Testis (tissue), 3 donors: ENCODE measurements around the gene PXK. TPM values are rescaled to one million over a fixed set of nuclear protein-coding genes. Genes with fewer than 3 reads are reported as not detected.

Experiments
- DNase-seq: peaks from one replicate; pipeline ENCODE4 v3.0.0-alpha.2; 2019
- H3K27ac ChIP-seq, 2 donors: fragments of 200-600 bp; sonication (generic); one replicate each; pipeline ENCODE4 v1.5.1; 2019
- H3K27me3 ChIP-seq: fragments of 200-600 bp; sonication (generic); one replicate; pipeline ENCODE4 v1.5.1; 2019
- H3K36me3 ChIP-seq: fragments of 200-600 bp; sonication (generic); one replicate; pipeline ENCODE4 v1.5.1; 2017; ENCODE audit warnings: low read depth; ENCODE audit errors: missing control alignments
- H3K4me1 ChIP-seq: fragments of 200-600 bp; sonication (generic); one replicate; pipeline ENCODE4 v1.5.1; 2019
- H3K4me3 ChIP-seq, 2 donors: fragments of 200-600 bp; sonication (generic); one replicate each; pipeline ENCODE4 v1.5.1; 2017 to 2019
- H3K9me3 ChIP-seq: fragments of 200-600 bp; sonication (generic); one replicate; pipeline ENCODE4 v1.5.1; 2017
- CTCF ChIP-seq, 3 experiments: fragments of 450-650 bp in 2 of 3; fragments of 200-600 bp in 1 of 3; sonication (generic) in 1 of 3; IDR thresholded peaks; one replicate each; pipeline ENCODE4 v1.5.1; 2016 to 2019; ENCODE audit warnings: antibody characterized with exemption in 3 of 3, mild to moderate bottlenecking in 2 of 3, moderate library complexity in 1 of 3
- POLR2A ChIP-seq: fragments of 450-650 bp; IDR thresholded peaks from one replicate; pipeline ENCODE4 v1.6.1; 2017; ENCODE audit warnings: antibody characterized with exemption, mild to moderate bottlenecking, moderate library complexity
- WGBS, 2 donors: methylation state at CpG; one replicate each; pipeline ENCODE4 v1.1.5; 2018; 5-methylcytosine and 5-hydroxymethylcytosine counted together
- intact Hi-C: fragments of 100-400 bp; cut with DNase I; formaldehyde crosslinking; loops from one replicate; pipeline ENCODE4 v1.15.1; 2023; ENCODE audit warnings: low total_unique reads
- polyA plus RNA-seq: library from polyadenylated mRNA; stranded (reverse); fragments of 350-450 nt; fragmentation: Illumina TruSeq; extraction: RNeasy Lipid Tissue Mini Kit (QIAGEN cat#74804); gene quantifications from one replicate; pipeline ENCODE4 v1.2.3, GENCODE V29; 2014; ENCODE audit warnings: low read depth, low replicate concordance; ENCODE audit not compliant: insufficient read depth
- total RNA-seq, 2 donors: library from RNA; depleted of rRNA; stranded (reverse); fragments of >200 nt; gene quantifications; one replicate each; pipeline ENCODE4 v1.2.3, GENCODE V29; 2016

Gene PXK
- total and polyA plus RNA-seq, 3 donors from 2014 or later, result 28.8 to 31.3 (median 29.3) TPM

DNA sequence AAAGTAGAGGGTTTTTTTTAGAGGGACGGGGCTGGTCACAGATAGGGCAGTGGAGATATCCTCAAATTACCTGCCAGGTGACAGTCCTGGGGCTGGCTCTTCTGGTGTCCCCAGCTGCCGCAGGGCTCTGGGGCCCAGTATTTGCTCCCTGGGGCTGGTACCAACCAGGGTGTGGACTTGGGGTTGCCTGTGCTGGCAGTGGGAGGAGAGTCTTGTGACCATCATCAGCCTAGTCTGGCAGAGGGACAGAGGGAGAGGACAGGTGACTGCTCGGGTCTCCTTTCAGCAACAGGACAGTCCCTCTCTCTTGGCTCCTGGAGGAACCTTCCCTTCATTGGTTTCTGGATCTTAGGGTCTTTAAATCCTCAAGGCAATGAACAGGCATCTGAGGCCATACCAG, 34.5 kb upstream of the PXK start:
- 38 to 66% methylated on average over 2 to 3 of the region's 3 CpGs for WGBS, 2 donors
- Histone ChIP-seq H3K27ac (no peak overlapping the region), H3K4me3 (no peak overlapping the region), H3K36me3 (no peaks in the 10 kb centered on the region), H3K9me3 (no peaks in the 10 kb centered on the region), H3K27me3 (no peaks in the 10 kb centered on the region), H3K4me1 (no peaks in the 10 kb centered on the region)
- DNase-seq, result no peak
- intact Hi-C loops, result loop anchor here (10.0 kb wide), 1 partner anchor 63 kb away; the partner anchor contains the start of gene ABHD6
- TF ChIP-seq CTCF (IDR thresholded peaks at IDR 0.05), result no peak
- TF ChIP-seq POLR2A, result no peak

DNA sequence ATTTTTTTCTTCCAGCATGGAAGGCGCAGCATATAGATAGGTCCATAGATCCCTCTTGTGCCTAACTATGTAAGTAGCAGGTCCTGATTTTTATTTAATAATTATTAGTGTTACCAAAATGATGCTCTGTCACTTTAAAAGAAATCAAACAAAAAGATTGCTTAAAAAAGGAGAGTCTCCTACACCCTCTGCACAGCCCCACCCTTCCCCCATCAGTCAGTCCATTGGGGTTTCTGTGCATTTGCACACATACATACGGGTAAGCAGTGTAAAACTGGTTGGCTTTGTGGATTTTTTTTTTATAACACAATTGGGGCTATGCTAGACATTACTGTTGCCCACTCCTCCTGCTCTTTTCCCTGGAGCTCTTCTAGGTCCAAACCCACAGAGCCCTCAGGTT, 33.6 kb upstream of the PXK start:
- intact Hi-C loops, result loop anchor here (10.0 kb wide), 1 partner anchor 64 kb away; the partner anchor contains the start of gene ABHD6
- no peak overlapping the region for H3K4me3 ChIP-seq
- 62 to 71% methylated on average over 2 of the region's 2 CpGs for WGBS, 2 donors
- TF ChIP-seq POLR2A (no peak), CTCF (IDR thresholded peaks at IDR 0.05) (no peak)
- no peaks in the 10 kb centered on the region for H3K36me3 ChIP-seq
- no peaks in the 10 kb centered on the region for H3K4me1 ChIP-seq
- DNase-seq, result no peak
- no peaks in the 10 kb centered on the region for H3K9me3 ChIP-seq
- no peak overlapping the region for H3K27ac ChIP-seq
- H3K27me3 ChIP-seq, result no peaks in the 10 kb centered on the region

DNA sequence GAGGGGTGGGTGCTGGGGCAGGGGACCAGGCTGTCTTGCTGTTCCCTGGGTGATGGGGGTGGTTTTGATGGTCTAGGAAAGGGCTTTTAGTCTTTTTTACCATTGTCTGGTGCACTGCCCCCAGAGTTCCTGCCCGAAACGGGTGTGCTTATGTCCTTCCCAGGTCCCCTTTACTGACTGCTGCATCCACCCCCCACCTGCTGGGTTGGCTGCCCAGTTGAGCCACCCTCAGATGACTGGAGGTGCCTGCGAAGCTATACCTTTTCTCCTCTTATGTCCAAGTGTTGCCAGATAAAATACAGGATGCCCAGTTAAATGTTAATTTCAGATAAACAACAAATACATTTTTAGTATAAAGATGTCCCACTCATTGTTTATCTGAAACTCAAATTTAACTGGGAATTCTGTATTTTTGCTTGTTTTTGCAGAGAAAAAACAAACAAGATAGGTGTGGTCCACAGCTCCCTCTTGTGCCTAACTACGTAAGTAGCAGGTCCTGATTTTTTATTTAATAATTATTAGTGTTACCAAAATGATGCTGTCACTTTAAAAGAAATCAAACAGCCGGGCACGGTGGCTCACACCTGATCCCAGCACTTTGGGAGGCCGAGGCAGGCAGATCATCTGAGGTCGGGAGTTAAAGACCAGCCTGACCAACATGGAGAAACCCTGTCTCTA, 32.7 kb upstream of the PXK start:
- no peaks in the 10 kb centered on the region for H3K9me3 ChIP-seq
- H3K36me3 ChIP-seq, result no peaks in the 10 kb centered on the region
- intact Hi-C loops, result loop anchor here (5.0 to 10.0 kb wide), 2 partner anchors 65 to 118 kb away; partner anchors contain the start of gene ABHD6
- H3K4me1 ChIP-seq, result no peaks in the 10 kb centered on the region
- no peak overlapping the region for H3K27ac ChIP-seq
- no peak overlapping the region for H3K4me3 ChIP-seq
- TF ChIP-seq CTCF (IDR thresholded peaks at IDR 0.05) (peak; percentile 29 to 64 (median 55)), POLR2A (no peak)
- no peak for DNase-seq
- no peaks in the 10 kb centered on the region for H3K27me3 ChIP-seq
- whole genome bisulfite sequencing, 2 donors, result 29 to 31% methylated on average over 8 of the region's 8 CpGs

- Histone ChIP-seq H3K27ac (peak within 1 kb of the TSS; percentile 97 to 98), H3K4me1 (peaks cover 15% of the 10 kb centered on the region), H3K27me3 (no peaks in the 10 kb centered on the region), H3K36me3 (no peaks in the 10 kb centered on the region), H3K4me3 (peak within 1 kb of the TSS; percentile 68 to 80), H3K9me3 (no peaks in the 10 kb centered on the region)
- DNase-seq, result peak; percentile 97
- intact Hi-C loops, result no loop called here
- 3 to 8% methylated on average over 31 to 71 of the region's 71 CpGs for WGBS, 2 donors
- peak; percentile 98 to 100 (median 98) for TF ChIP-seq CTCF (IDR thresholded peaks at IDR 0.05)
- no peak for TF ChIP-seq POLR2A
Measured at GRCh38 chr3:58305882-58306711, 26.6 kb upstream of the PXK start, which contains the start of the genes HTD2 and RPP14. Gene HTD2, plus strand, starts transcription at chr3:58306520. Its CDS starts 11,094 bp downstream, at chr3:58317614. Gene RPP14, plus strand, starts transcription at chr3:58306245. Its CDS starts 4,085 bp downstream, at chr3:58310330.
